Central memory CD8-positive, alpha-beta T cell (primary cell): ENCODE results near the gene ZDHHC24.

Experiments used
- ATAC-seq: fragments of 150-1000 bp; cut with Tn5 transposase; replicated peaks from 2 replicates; pipeline ENCODE4 v1.10.0; 2022; ENCODE audit warnings: mild to moderate bottlenecking, moderate FRiP score, moderate number of reproducible peaks; ENCODE audit not compliant: poor library complexity, severe bottlenecking; ENCODE audit errors: extremely low read depth
- DNase-seq, 2 donors: peaks; one replicate each; pipeline ENCODE4 v3.0.0; 2021; ENCODE audit warnings: low spot score in 2 of 2
- H3K27ac Mint-ChIP-seq: one replicate; pipeline ENCODE4 v1.8.0; 2022; ENCODE audit warnings: low read depth, mild to moderate bottlenecking, moderate library complexity, mixed read lengths
- H3K27me3 Mint-ChIP-seq: one replicate; pipeline ENCODE4 v1.8.0; 2022; ENCODE audit warnings: mixed read lengths
- H3K36me3 Mint-ChIP-seq: one replicate; pipeline ENCODE4 v1.8.0; 2022; ENCODE audit warnings: mild to moderate bottlenecking, moderate library complexity, mixed read lengths; ENCODE audit not compliant: insufficient read depth
- H3K4me1 Mint-ChIP-seq: one replicate; pipeline ENCODE4 v1.8.0; 2022; ENCODE audit warnings: mixed read lengths
- H3K4me3 Mint-ChIP-seq: one replicate; pipeline ENCODE4 v1.8.0; 2022; ENCODE audit warnings: mild to moderate bottlenecking, moderate library complexity, mixed read lengths
- H3K9me3 Mint-ChIP-seq: one replicate; pipeline ENCODE4 v1.8.0; 2022; ENCODE audit warnings: mixed read lengths

The ZDHHC24 gene

DNA sequence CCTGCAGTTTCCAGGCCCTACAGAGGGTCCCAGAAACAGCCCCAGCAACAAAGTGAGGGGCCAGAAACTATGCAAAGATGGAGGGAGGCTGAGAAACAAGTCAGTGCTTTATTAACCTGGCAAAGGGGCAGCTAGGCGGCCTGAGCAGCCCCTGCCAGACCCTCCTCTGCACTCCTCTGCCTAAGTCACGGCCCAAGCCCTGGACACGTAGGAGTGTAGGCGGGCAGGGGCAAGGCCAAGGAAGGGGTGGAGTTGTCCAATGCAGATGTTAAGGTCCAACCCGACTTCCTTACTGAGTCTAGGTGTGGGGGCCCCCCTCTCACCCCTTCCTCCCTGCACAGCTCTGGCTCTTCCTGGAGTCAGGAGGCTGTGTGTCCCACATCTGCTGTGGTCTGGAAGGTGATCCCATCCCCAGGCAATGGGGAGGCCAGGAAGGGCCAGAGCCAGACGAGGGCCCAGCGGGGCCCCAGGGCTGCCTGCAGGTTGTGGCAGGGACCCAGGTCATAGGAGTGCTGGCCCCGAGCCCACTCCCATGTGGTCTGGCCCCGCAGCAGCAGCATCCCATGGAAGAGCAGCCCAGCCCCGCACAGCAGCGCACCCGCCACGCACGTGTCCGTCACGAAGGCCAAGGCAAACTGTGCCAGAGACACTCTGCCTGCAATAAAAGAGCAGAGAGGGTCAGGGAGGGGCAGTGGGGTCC lies 6.5 kb downstream of the ZDHHC24 start:
- no peak for DNase-seq
- no peaks in the 10 kb centered on the region for H3K27me3 Mint-ChIP-seq
- no peak overlapping the region for H3K27ac Mint-ChIP-seq
- no peak for ATAC-seq
- peaks cover 40% of the 10 kb centered on the region for H3K4me1 Mint-ChIP-seq
- no peak overlapping the region for H3K4me3 Mint-ChIP-seq
- H3K9me3 Mint-ChIP-seq, result no peaks in the 10 kb centered on the region
- peaks cover 39% of the 10 kb centered on the region for H3K36me3 Mint-ChIP-seq

DNA sequence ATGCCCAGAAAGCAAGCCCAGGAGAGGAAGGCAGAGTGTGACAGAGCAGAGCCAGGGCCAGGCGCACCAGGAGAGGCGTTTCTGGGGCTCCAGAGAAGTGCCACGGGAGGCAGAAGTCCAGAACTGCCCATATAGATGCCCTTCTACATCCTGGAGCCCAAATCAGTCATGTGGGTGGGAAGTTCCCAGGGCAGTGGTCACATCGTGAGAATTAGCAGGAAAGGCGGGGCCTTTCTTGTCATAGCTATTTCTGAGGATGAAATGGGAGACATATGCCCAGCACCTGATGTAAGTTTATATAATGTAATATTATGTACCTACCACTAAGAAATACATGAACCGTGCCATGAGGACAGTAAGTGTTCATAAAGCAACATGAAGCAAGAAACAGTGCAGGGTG lies 13.1 kb downstream of the ZDHHC24 start:
- no peak for ATAC-seq
- Mint-ChIP-seq H3K27me3 (no peaks in the 10 kb centered on the region), H3K27ac (peak overlapping the region; percentile 20), H3K9me3 (no peaks in the 10 kb centered on the region), H3K4me1 (peaks cover 16% of the 10 kb centered on the region), H3K4me3 (no peak overlapping the region), H3K36me3 (peaks cover 31% of the 10 kb centered on the region)
- no peak for DNase-seq

DNA sequence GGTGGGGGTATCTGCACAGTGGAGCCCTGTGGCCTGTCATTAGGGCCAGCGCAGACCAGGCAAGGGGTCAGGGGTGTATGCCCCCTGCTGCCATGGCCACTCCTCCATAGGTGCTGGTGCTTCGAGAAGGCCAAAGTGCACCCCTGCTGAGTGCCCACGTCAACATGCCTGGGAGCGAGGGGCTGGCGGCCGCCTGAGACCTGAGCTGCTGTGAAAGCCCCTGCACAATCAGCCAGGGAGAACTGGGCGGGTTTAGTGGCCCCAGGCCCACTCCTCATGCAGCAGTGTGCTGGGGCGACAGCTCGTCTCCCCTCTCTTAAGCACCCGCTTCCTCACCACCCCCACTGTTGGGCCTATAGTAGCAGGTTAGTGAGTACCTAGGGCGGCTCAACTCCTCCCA lies 14.0 kb downstream of the ZDHHC24 start:
- no peak overlapping the region for H3K4me3 Mint-ChIP-seq
- no peak for DNase-seq
- H3K4me1 Mint-ChIP-seq, result peaks cover 16% of the 10 kb centered on the region
- peaks cover 26% of the 10 kb centered on the region for H3K36me3 Mint-ChIP-seq
- ATAC-seq, result no peak
- H3K27ac Mint-ChIP-seq, result no peak overlapping the region
- no peaks in the 10 kb centered on the region for H3K9me3 Mint-ChIP-seq
- no peaks in the 10 kb centered on the region for H3K27me3 Mint-ChIP-seq

DNA sequence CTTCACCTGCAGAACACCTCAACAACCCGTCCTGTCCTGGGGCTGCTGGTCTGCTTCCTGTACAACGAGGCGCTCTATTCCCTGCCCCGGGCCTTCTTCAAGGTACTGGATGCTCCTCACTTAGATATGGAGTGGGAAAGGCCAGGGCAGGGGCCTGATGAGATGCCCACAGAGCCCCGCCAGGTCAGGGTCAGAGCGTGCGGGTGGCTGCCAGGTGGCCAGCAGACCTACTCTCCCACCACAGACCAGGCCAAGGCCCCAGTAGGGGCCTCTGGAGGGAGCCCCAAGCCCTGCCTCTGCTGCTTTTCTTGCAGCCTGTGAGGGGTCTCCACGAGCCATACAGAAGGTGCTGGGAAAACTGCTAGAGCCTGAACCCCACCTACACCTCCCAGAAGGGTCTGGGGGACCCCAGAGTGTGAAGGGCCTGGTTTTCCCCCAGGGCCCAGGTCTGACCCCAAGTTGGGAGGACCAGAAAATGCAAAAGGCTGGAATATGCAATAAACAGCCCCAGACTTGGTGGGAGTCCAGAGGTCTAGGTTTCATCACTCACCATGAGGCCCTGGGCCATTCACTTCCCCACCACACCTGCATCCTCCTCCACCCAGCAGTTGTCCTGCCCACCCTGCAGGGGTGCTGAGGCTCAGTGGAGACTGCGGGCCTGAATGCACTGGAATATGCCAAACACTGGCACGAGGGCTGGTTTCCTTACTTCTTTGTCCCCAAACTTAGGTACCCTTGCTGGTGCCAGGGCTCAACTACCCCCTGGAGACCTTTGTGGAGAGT lies 14.7 kb downstream of the ZDHHC24 start:
- Mint-ChIP-seq H3K27me3 (no peaks in the 10 kb centered on the region), H3K9me3 (no peaks in the 10 kb centered on the region), H3K27ac (no peak overlapping the region), H3K36me3 (peaks cover 24% of the 10 kb centered on the region), H3K4me3 (no peak overlapping the region), H3K4me1 (peaks cover 16% of the 10 kb centered on the region)
- ATAC-seq (no peak), DNase-seq (no peak)

DNA sequence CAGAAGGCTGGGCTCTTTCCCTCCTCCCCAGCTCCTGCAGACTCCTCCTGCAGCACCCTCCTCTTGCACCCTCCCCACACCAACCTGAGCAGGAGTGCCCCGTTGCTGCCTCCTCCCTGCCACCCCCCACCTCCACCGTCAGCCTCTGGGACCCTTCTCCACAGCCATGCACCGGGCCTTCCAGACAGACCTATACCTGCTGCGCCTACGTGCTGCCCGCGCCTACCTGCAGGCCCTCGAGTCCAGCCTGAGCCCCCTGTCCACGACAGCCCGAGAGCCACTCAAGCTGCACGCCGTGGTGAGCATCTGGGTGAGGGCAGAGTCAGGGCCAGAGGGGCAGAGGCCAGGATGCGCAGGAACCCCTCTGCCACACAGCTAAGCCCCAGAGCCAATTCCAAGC lies 16.2 kb downstream of the ZDHHC24 start:
- no peaks in the 10 kb centered on the region for H3K27me3 Mint-ChIP-seq
- peaks cover 8% of the 10 kb centered on the region for H3K4me1 Mint-ChIP-seq
- H3K27ac Mint-ChIP-seq, result peak overlapping the region; percentile 63
- H3K36me3 Mint-ChIP-seq, result peaks cover 15% of the 10 kb centered on the region
- H3K9me3 Mint-ChIP-seq, result no peaks in the 10 kb centered on the region
- DNase-seq (no peak), ATAC-seq (no peak)
- no peak overlapping the region for H3K4me3 Mint-ChIP-seq

DNA sequence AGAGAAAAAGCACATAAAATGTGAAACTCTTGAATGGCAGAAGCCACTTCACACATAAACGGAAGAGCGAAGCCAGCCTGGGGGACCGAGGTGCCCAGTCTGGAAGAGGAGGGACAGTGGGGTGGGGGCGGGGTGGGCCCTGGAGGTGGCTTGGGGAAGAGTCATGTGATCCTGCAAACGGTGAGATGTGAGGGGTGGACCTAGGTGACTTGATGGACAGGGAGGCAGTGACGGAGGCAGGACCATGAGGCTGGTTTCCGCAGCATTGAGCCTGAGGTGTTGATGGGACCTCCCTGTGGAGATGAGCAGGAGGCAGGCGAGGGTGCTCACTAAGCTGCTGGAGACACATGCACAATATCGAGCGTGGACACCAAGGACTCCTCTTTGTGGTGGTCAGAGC lies 16.8 kb downstream of the ZDHHC24 start:
- Mint-ChIP-seq H3K27me3 (no peaks in the 10 kb centered on the region), H3K4me1 (peaks cover 8% of the 10 kb centered on the region), H3K4me3 (no peak overlapping the region), H3K9me3 (no peaks in the 10 kb centered on the region), H3K27ac (peak overlapping the region; percentile 63), H3K36me3 (peaks cover 15% of the 10 kb centered on the region)
- no peak for DNase-seq
- ATAC-seq, result no peak

DNA sequence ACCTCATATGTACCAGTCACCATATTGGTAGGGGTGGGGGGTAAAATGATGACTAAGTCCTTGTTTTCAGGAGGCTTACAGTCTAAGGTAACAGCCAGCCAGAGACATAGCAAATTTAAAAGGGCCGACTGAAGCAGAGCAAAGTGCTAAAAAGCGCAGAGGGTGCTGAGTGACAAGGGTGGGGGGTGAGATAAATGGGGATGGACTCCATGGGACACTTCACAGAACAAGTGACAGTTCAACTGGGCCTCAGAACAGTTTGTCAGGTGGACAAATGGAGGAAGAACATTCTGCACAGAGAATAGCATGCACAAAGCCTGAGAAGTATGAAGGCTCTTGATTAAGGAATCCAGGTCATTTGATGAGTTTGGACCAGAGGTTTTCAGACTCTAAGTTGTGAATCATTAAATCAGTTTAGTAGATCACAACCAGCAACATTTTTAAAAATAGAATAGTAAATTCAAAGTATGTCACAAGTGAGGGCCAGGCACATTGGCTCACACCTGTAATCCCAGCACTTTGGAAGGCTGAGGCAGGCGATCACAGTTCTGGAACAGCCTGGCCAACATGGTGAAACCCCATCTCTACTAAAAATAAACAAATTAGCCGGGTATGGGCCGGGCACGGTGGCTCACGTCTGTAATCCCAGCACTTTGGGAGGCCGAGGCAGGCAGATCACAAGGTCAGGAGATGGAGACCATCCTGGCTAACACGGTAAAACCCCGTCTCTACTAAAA lies 21.4 kb downstream of the ZDHHC24 start:
- Mint-ChIP-seq H3K9me3 (no peaks in the 10 kb centered on the region), H3K4me1 (no peaks in the 10 kb centered on the region), H3K36me3 (peaks cover 13% of the 10 kb centered on the region), H3K4me3 (no peak overlapping the region), H3K27me3 (no peaks in the 10 kb centered on the region), H3K27ac (no peak overlapping the region)
- ATAC-seq, result no peak
- DNase-seq, result no peak

DNA sequence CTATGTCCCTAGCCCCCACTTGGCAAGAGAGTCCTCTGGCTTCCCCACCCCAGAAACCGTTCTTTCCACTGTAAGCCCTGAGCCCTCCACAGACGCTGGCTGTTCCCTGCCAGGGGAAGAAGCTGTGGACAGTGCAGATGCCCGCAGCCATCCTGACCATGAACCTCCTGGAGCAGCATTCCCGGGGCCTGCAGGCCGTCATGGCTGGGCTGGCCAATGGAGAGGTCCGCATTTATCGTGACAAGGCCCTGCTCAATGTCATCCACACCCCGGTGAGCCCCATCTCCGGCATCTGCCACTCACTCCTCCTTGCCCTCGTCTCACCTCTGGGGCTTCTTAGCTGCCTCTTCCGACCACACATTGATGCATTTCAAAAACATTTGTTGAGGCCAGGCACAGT lies 22.2 kb downstream of the ZDHHC24 start:
- DNase-seq (no peak), ATAC-seq (no peak)
- Mint-ChIP-seq H3K9me3 (no peaks in the 10 kb centered on the region), H3K27ac (no peak overlapping the region), H3K4me1 (no peaks in the 10 kb centered on the region), H3K27me3 (no peaks in the 10 kb centered on the region), H3K4me3 (no peak overlapping the region), H3K36me3 (peaks cover 15% of the 10 kb centered on the region)

DNA sequence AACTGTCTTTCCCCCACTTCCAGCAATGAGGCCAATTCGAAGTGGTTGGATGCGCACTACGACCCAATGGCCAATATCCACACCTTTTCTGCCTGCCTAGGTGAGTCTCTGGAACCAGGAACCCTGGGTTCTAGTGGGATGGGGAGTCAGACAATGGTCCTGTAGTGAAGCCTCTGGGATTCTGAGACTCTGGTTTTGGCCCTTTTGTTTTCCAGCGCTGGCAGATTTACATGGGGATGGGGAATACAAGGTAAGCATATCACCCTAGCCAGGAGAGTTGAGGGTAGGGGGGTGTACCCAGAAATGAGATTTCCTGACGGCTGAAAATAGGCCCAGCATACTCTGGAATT lies 34.9 kb downstream of the ZDHHC24 start:
- Mint-ChIP-seq H3K4me3 (peak overlapping the region; percentile 85), H3K9me3 (no peaks in the 10 kb centered on the region), H3K4me1 (peaks cover 9% of the 10 kb centered on the region), H3K36me3 (peaks cover 11% of the 10 kb centered on the region), H3K27me3 (no peaks in the 10 kb centered on the region), H3K27ac (peak overlapping the region; percentile 19)
- DNase-seq, result no peak
- ATAC-seq, result no peak

DNA sequence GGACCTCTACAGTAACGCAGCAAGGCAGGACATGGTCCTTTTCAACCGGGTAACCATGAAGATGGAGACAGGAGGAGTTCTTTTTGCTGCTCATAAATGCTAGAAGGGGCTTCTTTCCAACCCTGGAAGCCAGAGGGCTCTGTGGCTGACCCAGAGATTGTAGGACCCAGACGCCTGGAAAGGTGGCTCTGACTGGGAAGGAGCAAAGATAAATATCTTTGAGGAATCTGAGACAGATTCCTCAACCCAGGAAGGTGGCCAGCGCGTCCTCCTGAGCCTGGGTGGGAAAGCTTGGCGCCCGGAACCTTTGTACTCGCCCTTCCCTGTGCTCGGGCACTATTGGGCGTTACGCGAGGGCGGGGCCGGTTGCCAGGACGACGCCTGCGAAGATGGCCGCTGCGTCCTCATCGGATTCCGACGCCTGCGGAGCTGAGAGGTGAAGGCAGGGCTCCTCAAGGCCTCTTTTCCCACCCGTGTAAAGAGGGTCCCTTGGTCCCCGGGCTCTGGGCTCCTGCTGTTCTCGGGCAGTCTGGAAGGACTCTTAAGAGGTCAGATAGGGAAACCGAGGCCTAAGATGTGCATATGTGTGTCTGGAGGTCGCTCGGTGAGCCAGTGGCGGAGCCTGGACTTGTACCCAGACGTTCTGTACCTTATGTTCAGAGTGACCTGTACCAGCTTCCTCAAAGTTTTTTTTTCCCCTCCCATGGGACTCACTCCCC lies 35.4 kb downstream of the ZDHHC24 start, which contains the start of gene BBS1:
Gene BBS1, plus strand, starts transcription at position 365 of the 719 bp plus-strand sequence. Its CDS starts 25 bp downstream, at position 390.
- peak within 1 kb of the TSS; percentile 19 for H3K27ac Mint-ChIP-seq
- H3K36me3 Mint-ChIP-seq, result peaks cover 8% of the 10 kb centered on the region
- no peaks in the 10 kb centered on the region for H3K9me3 Mint-ChIP-seq
- peak; percentile 96 for ATAC-seq
- peaks cover 9% of the 10 kb centered on the region for H3K4me1 Mint-ChIP-seq
- DNase-seq, result peak; percentile 67 to 73
- no peaks in the 10 kb centered on the region for H3K27me3 Mint-ChIP-seq
- H3K4me3 Mint-ChIP-seq, result peak within 1 kb of the TSS; percentile 85

DNA sequence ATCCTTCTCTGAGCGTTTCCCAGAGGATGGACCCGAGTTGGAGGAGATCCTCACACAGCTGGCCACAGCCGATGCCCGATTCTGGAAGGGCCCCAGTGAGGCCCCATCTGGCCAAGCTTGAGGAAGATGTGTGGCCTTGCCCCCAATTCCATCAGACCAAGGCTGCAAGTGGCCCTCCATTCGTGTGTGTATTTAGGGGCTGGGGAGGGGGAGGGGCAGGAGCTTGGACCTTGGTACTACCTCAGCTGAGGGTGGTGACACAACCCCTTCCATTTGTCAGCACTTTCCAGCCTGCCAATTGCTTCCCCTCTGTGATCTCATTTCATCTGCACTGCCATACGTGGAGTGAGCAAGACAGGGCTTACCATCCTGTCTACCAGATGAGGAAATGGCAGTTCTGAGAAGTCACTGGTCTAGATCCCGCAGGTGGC lies 36.7 kb downstream of the ZDHHC24 start:
- DNase-seq (no peak), ATAC-seq (no peak)
- no peak overlapping the region for H3K27ac Mint-ChIP-seq
- H3K9me3 Mint-ChIP-seq, result no peaks in the 10 kb centered on the region
- H3K4me3 Mint-ChIP-seq, result no peak overlapping the region
- peaks cover 4% of the 10 kb centered on the region for H3K36me3 Mint-ChIP-seq
- no peaks in the 10 kb centered on the region for H3K27me3 Mint-ChIP-seq
- peaks cover 9% of the 10 kb centered on the region for H3K4me1 Mint-ChIP-seq

DNA sequence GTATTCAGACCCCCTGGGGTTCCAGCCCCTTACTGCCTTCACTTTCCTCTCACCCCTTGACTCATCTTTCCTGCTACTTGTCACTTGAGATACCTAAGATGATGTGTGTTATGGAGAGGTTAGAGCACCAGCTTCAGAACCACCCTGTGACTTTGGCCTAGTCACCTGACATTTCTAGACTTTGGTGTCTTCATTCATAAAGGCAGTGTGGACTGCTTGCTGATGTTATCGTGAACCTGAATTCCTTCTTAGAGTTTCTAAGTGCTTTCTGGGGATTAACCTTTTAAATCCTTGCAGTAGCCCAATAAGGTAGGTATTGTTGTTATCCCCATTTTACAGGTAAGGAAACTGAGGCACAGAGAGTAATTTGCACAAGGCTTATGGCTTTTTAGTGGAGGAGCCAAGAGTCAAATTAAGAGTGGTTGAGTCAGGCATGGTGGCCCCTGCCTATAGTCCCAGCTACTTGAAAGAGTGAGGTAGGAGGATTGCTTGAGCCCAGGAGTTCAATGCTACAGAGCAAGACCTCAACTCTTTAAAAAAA lies 40.5 kb downstream of the ZDHHC24 start:
- Mint-ChIP-seq H3K9me3 (no peaks in the 10 kb centered on the region), H3K27ac (no peak overlapping the region), H3K27me3 (no peaks in the 10 kb centered on the region), H3K4me3 (no peak overlapping the region), H3K4me1 (no peaks in the 10 kb centered on the region), H3K36me3 (peaks cover 8% of the 10 kb centered on the region)
- DNase-seq (no peak), ATAC-seq (no peak)
